ENCODE data around the gene MAP3K12.

DNA sequence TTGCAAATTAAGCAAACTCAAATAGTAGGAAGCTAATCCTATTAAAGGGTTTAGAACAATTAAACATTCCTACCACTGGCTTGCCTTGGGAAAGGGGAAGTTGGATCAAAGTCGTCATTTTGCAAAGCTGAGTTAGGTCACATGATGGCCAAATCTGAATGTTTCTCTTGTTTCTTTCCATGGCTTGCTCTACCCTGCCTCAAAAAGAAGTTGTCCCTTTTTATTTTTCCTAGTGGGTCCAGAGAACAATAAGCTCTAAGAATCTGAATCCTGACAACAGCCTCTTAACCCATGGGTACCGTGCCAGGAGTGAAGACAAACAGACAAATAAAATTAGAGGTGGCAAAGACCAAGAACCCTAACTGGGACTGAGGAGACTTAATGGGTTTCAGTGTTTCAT, 34.2 kb upstream of the MAP3K12 start:
- no peak for TF ChIP-seq CTCF (IDR thresholded peaks at IDR 0.05)
- TF ChIP-seq POLR2A (IDR thresholded peaks at IDR 0.05) = no peak

All from heart left ventricle (tissue), 13 donors.